ENCODE results near the gene UBE2E2.

DNA sequence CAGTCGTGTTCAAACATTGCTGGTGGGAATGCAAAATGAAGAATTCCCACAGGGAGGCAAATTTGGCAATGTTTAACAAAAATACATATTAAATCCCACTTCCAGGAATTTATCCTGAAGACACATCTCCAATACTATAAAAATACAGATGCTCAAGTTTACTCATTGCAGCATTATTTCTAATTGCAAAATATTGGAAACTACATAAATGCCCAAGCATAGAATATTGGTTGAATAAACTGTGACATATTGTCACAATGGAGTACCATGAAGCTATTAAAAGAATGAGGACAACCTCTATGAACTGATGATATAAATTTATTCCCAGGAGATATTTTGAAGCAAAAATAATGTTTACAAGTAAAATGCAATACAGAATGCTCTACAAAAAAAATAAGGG is 49.7 kb upstream of the UBE2E2 start:
- no peak for TF ChIP-seq POLR2A (IDR thresholded peaks at IDR 0.05; ENCODE audit: low read depth, low read length)
- TF ChIP-seq POLR2AphosphoS5 (IDR thresholded peaks at IDR 0.05; ENCODE audit: low read depth, low read length): no peak
- no peak for TF ChIP-seq TAF1 (IDR thresholded peaks at IDR 0.05; ENCODE audit: borderline replicate concordance, low read depth, low read length)
